K562 (cell line): ENCODE data around the gene GCC1.

Experiments
- BHLHE40 ChIP-seq: IDR thresholded peaks from 2 replicates; pipeline ENCODE4 v1.6.1; 2011; ENCODE audit warnings: low read length, improper control_type of control experiment
- E2F3 ChIP-seq: fragments of 250-450 bp; sonication (Bioruptor Pico); IDR thresholded peaks from 2 replicates; pipeline ENCODE4 v1.4.0; 2020; ENCODE audit warnings: mild to moderate bottlenecking
- GATAD2B ChIP-seq: fragments of 450-650 bp; IDR thresholded peaks from 2 replicates; pipeline ENCODE4 v1.6.1; 2017; ENCODE audit warnings: mild to moderate bottlenecking, borderline replicate concordance
- NR2C2 ChIP-seq, 2 experiments: fragments of 200-800 bp in 1 of 2; sonication (Bioruptor generic) in 1 of 2; sonication (generic) in 1 of 2; formaldehyde crosslinking in 1 of 2; IDR thresholded peaks; 2 replicates each; pipeline versions ENCODE4 v1.6.1 to v1.8.0; 2016 to 2022; ENCODE audit warnings: mild to moderate bottlenecking in 1 of 2, missing compliant biosample characterization in 1 of 2, missing genetic modification characterization in 1 of 2, missing genetic modification reagents in 1 of 2
- PBX2 ChIP-seq, 2 experiments: IDR thresholded peaks in 1 of 2; conservative IDR thresholded peaks in 1 of 2; 2 replicates each; pipeline ENCODE4 v1.6.1; 2016; ENCODE audit warnings: low read depth in 2 of 2, mild to moderate bottlenecking in 1 of 2, missing compliant biosample characterization in 1 of 2, missing genetic modification characterization in 1 of 2, moderate library complexity in 1 of 2
- PCBP1 ChIP-seq: fragments of 200-400 bp; formaldehyde crosslinking; IDR thresholded peaks from 2 replicates; pipeline ENCODE4 v1.6.1; 2018; ENCODE audit warnings: mild to moderate bottlenecking, low read depth, low read length; ENCODE audit not compliant: poor library complexity, severe bottlenecking
- SIN3A ChIP-seq, 2 experiments: fragments of 150-350 bp in 1 of 2; IDR thresholded peaks; 2 replicates each; pipeline ENCODE4 v1.6.1; 2011 to 2016; ENCODE audit warnings: borderline replicate concordance in 2 of 2, low read depth in 2 of 2, low read length in 2 of 2, mild to moderate bottlenecking in 2 of 2, moderate library complexity in 2 of 2; ENCODE audit not compliant: control insufficient read depth in 1 of 2
- SMAD2 ChIP-seq: fragments of 150-350 bp; IDR thresholded peaks from 2 replicates; pipeline ENCODE4 v1.6.1; 2014; ENCODE audit warnings: low read depth, mild to moderate bottlenecking, low read length
- TAF15 ChIP-seq: fragments of 200-400 bp; formaldehyde crosslinking; IDR thresholded peaks from 2 replicates; pipeline ENCODE4 v1.6.1; 2017; ENCODE audit warnings: mild to moderate bottlenecking, low read depth, low read length, moderate library complexity

- TF ChIP-seq PCBP1, result no peak
- TF ChIP-seq SMAD2, result no peak
- TF ChIP-seq NR2C2 (CRISPR knock-in tag; IDR thresholded peaks at IDR 0.05), result no peak
- no peak for TF ChIP-seq NR2C2 (tag; IDR thresholded peaks at IDR 0.05)
- TF ChIP-seq SIN3A (IDR thresholded peaks at IDR 0.05; ENCODE audit: borderline replicate concordance in 2 of 2, control insufficient read depth in 1 of 2, low read depth in 2 of 2, low read length in 2 of 2), result no peak
- no peak for TF ChIP-seq GATAD2B
- TF ChIP-seq BHLHE40, result no peak
- TF ChIP-seq TAF15, result no peak
- TF ChIP-seq E2F3 (CRISPR knock-in tag), result no peak
- no peak for TF ChIP-seq PBX2 (CRISPR knock-in tag; IDR thresholded peaks at IDR 0.05; ENCODE audit: low read depth)
- no peak for TF ChIP-seq PBX2 (tag; conservative IDR thresholded peaks at IDR 0.05; ENCODE audit: low read depth)
Observed at GRCh38 chr7:127632276-127632910, 47.0 kb upstream of the GCC1 start.
